Parathyroid adenoma (tissue), 2 donors: ENCODE data around the gene IQCN.

Experiments
- H2AFZ ChIP-seq: fragments of 300-600 bp; sonication (generic); one replicate; pipeline ENCODE4 v1.7.0; 2017; ENCODE audit warnings: antibody characterized with exemption, mild to moderate bottlenecking
- H3K27ac ChIP-seq: fragments of 300-600 bp; sonication (generic); one replicate; pipeline ENCODE4 v1.7.0; 2017
- H3K27me3 ChIP-seq: fragments of 300-600 bp; sonication (generic); one replicate; pipeline ENCODE4 v1.7.0; 2017; ENCODE audit warnings: low read length; ENCODE audit not compliant: control insufficient read depth, insufficient read depth
- H3K36me3 ChIP-seq: fragments of 300-600 bp; sonication (generic); one replicate; pipeline ENCODE4 v1.7.0; 2017; ENCODE audit warnings: low read length; ENCODE audit not compliant: control insufficient read depth, insufficient read depth
- H3K4me1 ChIP-seq: fragments of 300-600 bp; sonication (generic); one replicate; pipeline ENCODE4 v1.7.0; 2017; ENCODE audit warnings: control low read depth
- H3K4me2 ChIP-seq: fragments of 300-600 bp; sonication (generic); one replicate; pipeline ENCODE4 v1.7.0; 2017; ENCODE audit warnings: low read length
- H3K4me3 ChIP-seq: fragments of 300-600 bp; sonication (generic); one replicate; pipeline ENCODE4 v1.7.0; 2017; ENCODE audit warnings: low read depth, low read length
- H3K79me2 ChIP-seq: fragments of 300-600 bp; sonication (generic); one replicate; pipeline ENCODE4 v1.7.0; 2017; ENCODE audit warnings: control low read depth
- H3K9ac ChIP-seq: fragments of 300-600 bp; sonication (generic); one replicate; pipeline ENCODE4 v1.7.0; 2017; ENCODE audit warnings: mild to moderate bottlenecking
- H3K9me3 ChIP-seq: fragments of 300-600 bp; sonication (generic); one replicate; pipeline ENCODE4 v1.7.0; 2017; ENCODE audit warnings: low read length; ENCODE audit not compliant: control insufficient read depth
- TF ChIP-seq, protein P1 (sequence below): fragments of 300-600 bp; sonication (generic); IDR thresholded peaks from one replicate; pipeline ENCODE4 v1.7.0; 2017; ENCODE audit warnings: antibody characterized with exemption, mild to moderate bottlenecking
- donor health status: primary hyperparathyroidism.

Gene IQCN

DNA sequence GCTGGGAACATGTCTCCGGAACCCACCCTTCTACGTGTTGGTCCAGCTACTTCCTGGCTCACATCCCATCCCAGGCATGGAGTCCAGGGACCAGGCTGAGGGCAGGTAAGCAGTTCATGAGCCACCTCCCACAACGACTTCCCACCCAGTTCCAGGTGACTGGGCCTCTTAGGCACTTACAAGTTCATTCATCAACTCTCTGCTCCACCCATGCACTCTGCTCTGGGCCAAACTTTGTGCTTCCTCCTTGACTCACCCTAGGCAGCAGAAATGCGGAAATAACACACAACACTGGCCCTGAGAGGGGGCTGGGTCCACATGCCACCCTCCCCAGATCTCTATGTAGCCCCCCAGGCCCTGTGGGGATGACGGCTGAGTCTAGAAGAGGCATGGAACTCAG is 20.5 kb downstream of the IQCN start:
- Histone ChIP-seq H3K4me1 (peaks cover 10% of the 10 kb centered on the region), H2AFZ (no peak overlapping the region), H3K27me3 (no peaks in the 10 kb centered on the region), H3K79me2 (no peaks in the 10 kb centered on the region), H3K9me3 (no peaks in the 10 kb centered on the region), H3K9ac (no peak overlapping the region), H3K36me3 (no peaks in the 10 kb centered on the region), H3K27ac (no peak overlapping the region), H3K4me3 (no peak overlapping the region), H3K4me2 (no peak overlapping the region)
- TF ChIP-seq, protein P1, sequence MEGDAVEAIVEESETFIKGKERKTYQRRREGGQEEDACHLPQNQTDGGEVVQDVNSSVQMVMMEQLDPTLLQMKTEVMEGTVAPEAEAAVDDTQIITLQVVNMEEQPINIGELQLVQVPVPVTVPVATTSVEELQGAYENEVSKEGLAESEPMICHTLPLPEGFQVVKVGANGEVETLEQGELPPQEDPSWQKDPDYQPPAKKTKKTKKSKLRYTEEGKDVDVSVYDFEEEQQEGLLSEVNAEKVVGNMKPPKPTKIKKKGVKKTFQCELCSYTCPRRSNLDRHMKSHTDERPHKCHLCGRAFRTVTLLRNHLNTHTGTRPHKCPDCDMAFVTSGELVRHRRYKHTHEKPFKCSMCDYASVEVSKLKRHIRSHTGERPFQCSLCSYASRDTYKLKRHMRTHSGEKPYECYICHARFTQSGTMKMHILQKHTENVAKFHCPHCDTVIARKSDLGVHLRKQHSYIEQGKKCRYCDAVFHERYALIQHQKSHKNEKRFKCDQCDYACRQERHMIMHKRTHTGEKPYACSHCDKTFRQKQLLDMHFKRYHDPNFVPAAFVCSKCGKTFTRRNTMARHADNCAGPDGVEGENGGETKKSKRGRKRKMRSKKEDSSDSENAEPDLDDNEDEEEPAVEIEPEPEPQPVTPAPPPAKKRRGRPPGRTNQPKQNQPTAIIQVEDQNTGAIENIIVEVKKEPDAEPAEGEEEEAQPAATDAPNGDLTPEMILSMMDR = no peak

DNA sequence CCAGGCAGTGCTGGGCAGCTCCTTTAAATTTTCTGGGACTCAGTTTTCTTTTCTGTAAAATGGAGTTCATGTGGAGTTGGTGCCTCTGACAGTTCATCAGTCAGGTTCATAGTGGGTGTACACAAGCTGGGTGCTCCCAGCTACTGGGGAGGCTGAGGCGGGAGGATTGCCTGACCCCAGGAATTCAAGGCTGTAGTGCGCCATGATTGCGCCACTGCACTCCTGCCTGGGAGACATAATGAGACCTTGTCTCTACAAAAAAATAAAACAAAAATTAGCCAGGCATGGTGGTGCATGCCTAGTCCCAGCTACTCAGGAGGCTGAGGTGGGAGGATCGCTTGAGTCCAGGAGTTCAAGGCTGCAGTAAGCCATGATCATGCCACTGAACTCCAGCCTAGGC is 21.1 kb downstream of the IQCN start:
- no peaks in the 10 kb centered on the region for H3K36me3 ChIP-seq
- peaks cover 10% of the 10 kb centered on the region for H3K4me1 ChIP-seq
- TF ChIP-seq, protein P1 = no peak
- no peak overlapping the region for H2AFZ ChIP-seq
- no peak overlapping the region for H3K4me2 ChIP-seq
- no peaks in the 10 kb centered on the region for H3K27me3 ChIP-seq
- H3K79me2 ChIP-seq = no peaks in the 10 kb centered on the region
- no peak overlapping the region for H3K9ac ChIP-seq
- H3K9me3 ChIP-seq = no peaks in the 10 kb centered on the region
- no peak overlapping the region for H3K27ac ChIP-seq
- no peak overlapping the region for H3K4me3 ChIP-seq

DNA sequence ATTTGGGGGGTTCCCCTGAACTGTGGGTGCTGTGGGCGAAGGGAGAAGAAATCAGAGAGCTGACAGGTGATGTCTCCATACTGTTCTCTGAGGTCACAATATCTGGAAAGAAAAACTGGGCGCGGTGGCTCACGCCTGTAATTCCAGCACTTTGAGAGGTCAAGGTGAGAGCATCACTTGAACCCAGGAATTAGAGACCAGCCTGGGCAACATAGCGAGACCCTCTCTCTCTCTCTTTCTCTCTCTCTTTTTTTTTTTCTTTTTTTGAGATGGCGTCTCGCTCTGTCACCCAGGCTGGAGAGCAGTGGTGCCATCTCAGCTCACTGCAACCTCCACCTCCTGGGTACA is 21.9 kb downstream of the IQCN start:
- Histone ChIP-seq H3K4me2 (no peak overlapping the region), H3K36me3 (no peaks in the 10 kb centered on the region), H3K4me1 (peaks cover 10% of the 10 kb centered on the region), H3K27me3 (no peaks in the 10 kb centered on the region), H3K9ac (no peak overlapping the region), H2AFZ (peak overlapping the region; percentile 54), H3K79me2 (no peaks in the 10 kb centered on the region), H3K27ac (no peak overlapping the region), H3K9me3 (no peaks in the 10 kb centered on the region), H3K4me3 (no peak overlapping the region)
- TF ChIP-seq, protein P1 = no peak

DNA sequence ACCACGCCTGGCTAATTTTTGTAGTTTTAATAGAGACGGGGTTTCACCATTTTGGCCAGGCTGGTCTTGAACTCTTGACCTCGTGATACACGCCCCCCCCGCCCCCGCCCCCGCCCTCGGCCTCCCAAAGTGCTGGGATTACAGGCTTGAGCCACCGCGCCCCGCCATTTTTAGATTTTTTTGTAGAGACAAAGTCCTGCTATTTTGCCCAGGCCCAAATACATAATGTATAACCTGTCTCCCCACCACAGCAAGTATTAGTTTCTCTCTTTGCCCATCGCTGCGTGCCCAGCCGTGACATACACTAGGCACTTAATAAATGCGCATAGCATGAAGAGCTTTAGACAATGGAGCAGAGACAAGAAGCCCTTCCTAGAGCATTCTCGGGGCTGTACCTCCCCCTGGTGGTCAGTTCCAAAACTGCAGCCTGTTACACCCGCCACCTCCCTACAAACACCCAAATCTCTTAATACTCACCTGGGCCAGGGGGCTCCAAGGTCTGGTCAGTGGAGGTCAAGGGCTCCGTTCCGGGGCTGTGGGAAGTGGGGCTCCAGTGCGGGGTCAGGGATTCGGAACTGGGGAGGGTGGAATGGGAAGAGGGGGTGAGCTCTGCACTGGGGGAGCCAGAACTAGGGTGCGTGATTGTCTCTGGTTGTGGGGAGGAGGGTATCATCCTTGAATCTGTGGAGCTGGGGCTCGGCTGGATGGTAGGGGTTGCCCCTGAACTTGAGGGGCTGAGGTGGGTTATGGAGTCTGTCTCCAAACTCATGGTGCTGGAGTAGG is 22.5 kb downstream of the IQCN start:
- H3K27ac ChIP-seq = no peak overlapping the region
- no peaks in the 10 kb centered on the region for H3K27me3 ChIP-seq
- H3K4me3 ChIP-seq = no peak overlapping the region
- TF ChIP-seq, protein P1 = peak; percentile 99
- peak overlapping the region; percentile 54 for H2AFZ ChIP-seq
- no peaks in the 10 kb centered on the region for H3K9me3 ChIP-seq
- H3K79me2 ChIP-seq = no peaks in the 10 kb centered on the region
- H3K9ac ChIP-seq = no peak overlapping the region
- no peaks in the 10 kb centered on the region for H3K36me3 ChIP-seq
- no peak overlapping the region for H3K4me2 ChIP-seq
- H3K4me1 ChIP-seq = peaks cover 10% of the 10 kb centered on the region

DNA sequence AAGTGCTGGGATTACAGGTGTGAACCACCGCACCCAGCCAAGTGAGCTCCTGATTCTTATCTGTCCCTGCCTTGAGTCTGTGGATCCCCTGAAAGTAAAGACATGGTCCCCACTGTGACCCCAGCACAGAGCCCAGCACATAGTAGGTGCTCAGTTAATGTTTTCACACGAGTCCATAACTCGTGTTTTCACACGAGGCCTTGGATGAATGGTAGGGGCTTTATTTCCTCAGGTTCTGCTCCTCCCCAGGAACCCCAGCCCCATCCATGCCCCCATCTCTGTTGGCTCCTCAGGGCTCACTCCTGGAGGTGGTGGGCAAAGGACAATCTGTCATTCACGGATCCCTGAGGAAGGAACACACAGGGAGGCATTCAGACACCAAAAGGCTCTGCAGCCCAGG is 24.4 kb downstream of the IQCN start:
- H2AFZ ChIP-seq = no peak overlapping the region
- H3K4me1 ChIP-seq = peaks cover 6% of the 10 kb centered on the region
- no peaks in the 10 kb centered on the region for H3K79me2 ChIP-seq
- H3K9ac ChIP-seq = no peak overlapping the region
- H3K36me3 ChIP-seq = no peaks in the 10 kb centered on the region
- H3K4me3 ChIP-seq = no peak overlapping the region
- H3K27me3 ChIP-seq = no peaks in the 10 kb centered on the region
- H3K4me2 ChIP-seq = no peak overlapping the region
- no peaks in the 10 kb centered on the region for H3K9me3 ChIP-seq
- no peak overlapping the region for H3K27ac ChIP-seq
- TF ChIP-seq, protein P1 = no peak
